GM21529 (cell line): Measurements from ENCODE around the gene RBMX.
"Not testable (repeated sequence)": the region's sequence is repeated elsewhere in the genome, so short reads cannot be mapped to it uniquely, and the experiment has no call there.

Experiments used
- ATAC-seq: cut with Tn5 transposase; IDR thresholded peaks from one replicate; pipeline ENCODE4 v1.9.1; 2021; ENCODE audit not compliant: unreplicated experiment

RBMX gene

DNA sequence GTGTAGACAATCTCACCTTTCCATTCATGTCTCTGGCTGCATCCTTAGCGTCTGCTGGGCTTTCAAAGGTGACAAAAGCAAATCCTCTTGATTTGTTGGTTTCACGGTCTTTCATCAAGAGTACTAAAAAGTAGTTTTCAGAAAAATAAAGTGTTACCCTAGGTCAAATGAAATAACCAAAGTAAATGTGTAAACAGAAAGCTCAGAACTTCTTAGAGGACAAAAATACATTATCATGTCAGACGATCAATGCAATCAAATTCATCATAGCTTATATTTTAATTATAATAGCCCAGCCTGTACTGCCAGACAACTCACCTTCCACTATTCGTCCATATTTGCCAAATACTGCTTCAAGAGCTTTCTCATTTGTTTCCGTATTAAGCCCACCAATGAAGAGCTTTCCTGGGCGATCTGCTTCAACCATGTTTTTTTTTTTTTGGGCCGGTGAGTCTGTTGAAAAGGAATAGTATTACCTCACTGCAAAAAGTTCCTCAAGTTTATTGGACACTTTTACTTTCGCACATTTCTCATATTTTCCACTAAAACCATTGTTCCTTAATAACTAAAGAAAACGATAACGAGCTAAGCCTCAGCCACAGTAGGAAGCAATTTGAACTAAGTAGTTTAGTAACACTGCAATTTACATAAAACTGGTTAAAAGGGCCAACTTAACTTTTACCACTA lies 1.4 kb downstream of the RBMX start:
- no peak for ATAC-seq

GRCh38 chrX:136878423-136878822 lies 2.1 kb downstream of the RBMX start:
- ATAC-seq: no peak

DNA sequence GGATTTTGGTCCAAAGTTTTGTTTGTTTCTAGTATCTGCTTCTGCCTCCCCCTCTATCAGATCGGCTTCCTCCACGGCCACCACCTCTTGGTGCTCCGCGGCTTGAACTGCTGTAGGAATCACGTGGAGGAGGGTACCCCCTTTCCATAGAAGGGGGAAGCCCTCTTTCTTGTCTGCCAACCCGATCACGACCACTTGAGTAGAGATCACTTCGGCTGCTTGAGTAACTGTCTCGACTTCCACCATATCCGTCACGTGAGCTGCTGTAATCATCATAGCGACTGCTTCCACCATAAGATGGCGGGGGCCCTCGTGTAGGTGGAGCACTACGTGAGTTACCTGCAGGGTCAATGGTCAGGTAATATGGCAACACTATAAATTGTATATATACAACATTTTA lies 6.4 kb downstream of the RBMX start:
- ATAC-seq: not testable (repeated sequence)

DNA sequence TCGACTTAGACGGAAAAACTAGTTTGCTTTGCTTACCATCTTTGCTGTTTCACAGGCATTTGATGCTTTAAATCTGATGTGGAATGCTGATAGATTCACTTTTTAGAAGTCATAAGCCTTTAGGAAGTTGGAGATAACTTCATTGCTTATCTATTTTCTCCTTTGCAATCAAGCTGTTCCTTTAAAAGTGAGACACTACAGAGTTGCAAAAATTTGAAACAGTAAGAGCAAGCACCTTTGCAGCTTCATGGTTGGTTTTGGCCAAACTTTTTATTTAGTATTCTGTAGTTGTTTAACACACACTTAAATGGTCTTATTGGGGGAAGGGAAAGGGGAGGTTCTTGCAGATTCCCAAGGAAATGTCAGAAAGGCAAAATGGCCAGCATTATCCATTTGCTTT lies 7.3 kb downstream of the RBMX start:
- ATAC-seq: not testable (repeated sequence)

- ATAC-seq: no peak
Measured at GRCh38 chrX:136872091-136872700, 8.3 kb downstream of the RBMX start.

DNA sequence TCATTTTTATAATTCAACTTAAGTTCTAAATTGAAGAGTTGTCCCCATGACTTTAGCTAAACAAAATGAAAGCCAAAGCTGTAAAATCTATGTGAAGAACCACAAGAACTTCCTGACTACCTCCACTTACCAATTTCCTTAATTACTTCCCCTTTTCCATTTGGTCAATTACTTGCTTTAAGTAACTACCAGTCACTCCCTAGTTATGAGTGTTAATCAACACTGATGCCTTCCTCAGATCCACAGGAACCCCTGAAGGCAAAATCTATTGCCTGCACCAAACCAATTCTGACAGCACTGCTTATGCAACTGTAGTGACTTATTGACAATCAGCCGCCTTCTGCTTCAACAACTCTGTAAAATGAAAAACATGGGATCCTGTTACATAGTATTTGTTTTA lies 10.5 kb downstream of the RBMX start:
- no peak for ATAC-seq

DNA sequence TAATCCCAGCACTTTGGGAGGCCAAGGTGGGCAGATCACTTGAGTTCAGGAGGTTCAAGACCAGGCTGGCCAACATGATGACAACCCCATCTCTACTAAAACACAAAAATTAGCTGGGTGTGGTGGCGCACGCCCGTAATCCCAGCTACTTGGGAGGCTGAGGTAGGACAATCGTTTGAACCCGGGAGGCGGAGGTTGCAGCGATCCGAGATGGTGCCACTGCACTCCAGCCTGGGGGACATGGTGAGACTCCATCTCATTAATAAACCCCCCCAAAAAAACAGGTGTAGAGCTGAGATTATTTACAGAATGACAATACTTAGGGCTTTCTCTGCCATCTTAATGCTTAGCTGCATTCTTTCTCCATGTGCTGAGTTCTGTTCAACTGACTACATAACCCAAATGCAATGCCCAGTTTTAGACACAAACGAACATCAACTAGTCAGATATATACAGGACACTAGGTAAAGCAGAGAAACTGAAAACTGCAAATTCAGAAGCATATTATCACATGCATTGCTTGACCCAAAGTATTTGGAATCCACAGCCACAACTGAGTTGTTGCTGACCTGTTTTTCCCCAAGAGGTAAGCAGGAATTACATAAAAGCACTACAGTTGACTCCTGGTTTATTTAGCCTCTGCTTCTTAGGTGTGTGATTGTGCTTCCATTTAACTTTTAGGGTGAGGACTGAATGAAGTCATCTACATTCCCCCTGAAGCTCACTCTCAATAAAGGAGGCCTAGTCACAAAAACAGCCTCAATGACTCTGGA lies 12.1 kb downstream of the RBMX start:
- no peak for ATAC-seq

DNA sequence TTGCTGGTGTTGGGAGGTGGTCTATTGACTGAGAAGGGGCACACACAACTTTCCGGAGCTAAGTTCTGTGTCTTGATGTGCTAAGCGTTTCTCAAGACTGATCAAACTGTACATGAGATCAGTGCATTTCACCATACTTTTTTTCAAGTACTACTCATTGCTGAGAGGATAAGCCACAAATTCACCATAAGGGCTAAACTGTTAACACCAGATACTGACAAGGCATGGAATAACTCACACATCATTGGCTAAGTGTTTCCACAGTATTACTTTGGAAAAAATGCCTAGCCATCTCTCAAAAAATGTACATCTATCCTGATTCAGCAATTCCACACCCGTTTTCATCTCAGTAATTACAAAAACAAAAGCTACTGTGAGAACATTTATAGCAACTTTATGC lies 13.0 kb downstream of the RBMX start:
- ATAC-seq: no peak

- no peak for ATAC-seq
Measured at GRCh38 chrX:136867096-136867491, 13.4 kb downstream of the RBMX start.

DNA sequence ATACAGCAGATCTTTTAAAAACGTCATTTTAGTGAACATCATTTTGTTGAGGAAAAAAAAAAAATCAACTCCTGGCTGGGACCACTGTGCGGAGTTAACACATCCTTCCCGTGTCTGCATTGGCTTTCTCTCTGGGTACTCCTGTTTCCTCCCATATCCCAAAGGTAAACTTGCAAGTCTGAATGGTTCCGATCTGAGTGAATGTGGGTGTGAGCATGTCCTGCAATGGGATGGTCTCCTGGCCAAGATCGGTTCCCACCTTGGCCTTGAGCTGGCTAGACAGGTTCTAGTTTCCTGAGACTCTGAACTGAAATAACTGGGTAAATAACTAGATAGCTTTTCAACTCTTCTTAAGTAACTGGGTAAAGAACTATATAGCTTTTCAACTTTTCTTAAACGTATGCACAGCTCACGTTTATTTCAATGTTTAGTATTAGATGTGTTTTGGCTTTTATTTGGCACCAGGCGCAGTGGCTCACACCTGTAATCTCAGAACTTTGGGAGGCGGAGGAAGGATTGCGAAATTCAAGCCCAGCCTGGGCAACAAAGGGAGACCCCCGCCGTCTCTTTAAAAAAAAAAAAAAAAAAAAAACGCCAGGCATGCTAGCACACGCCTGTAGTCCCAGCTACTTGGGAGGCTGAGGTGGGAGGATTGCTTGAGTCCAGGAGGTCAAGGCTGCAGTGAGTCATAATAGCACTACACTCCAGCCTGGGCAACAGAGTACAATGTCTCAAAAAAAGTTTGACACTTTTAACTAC lies 14.0 kb downstream of the RBMX start:
- no peak for ATAC-seq

DNA sequence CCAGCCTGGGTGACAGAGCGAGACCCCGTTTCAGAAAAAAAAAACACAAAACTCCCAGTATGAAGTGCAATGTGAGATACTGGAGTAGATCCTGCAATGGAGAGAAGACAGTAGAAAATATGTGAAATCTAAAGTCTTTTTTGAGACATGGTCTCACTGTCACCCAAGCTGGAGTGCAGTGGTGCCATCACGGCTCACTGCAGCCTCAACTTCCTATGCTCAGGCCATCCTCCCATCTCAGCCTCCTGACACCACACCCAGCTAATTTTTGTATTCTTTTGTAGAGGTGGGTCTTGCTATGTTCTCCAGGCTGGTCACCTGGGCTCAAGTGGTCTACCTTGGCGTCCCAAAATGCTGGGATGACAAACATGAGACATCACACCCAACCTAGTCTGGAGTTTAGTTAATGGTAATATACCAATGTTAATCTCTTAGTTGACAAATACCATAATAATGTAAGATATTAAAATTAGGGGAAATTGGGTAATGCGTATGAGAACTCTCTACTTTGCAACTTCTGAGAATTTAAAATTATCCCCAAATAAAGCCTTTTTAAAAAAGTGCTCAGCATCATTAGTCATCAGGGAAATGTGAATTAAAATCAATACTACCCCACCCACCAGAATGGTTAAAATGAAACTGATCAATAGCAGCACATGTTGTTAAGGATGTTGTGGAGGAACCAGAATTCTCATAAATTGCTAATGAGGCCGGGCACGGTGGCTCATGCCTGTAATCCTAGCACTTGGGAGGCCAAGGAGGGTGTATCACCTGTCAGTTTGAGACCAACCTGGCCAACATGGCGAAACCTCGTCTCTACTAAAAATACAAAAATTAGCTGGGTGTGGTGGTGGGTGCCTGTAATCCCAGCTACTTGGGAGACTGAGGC lies 15.0 kb downstream of the RBMX start:
- no peak for ATAC-seq

- ATAC-seq: no peak
Measured at GRCh38 chrX:136863826-136864225, 16.7 kb downstream of the RBMX start.

DNA sequence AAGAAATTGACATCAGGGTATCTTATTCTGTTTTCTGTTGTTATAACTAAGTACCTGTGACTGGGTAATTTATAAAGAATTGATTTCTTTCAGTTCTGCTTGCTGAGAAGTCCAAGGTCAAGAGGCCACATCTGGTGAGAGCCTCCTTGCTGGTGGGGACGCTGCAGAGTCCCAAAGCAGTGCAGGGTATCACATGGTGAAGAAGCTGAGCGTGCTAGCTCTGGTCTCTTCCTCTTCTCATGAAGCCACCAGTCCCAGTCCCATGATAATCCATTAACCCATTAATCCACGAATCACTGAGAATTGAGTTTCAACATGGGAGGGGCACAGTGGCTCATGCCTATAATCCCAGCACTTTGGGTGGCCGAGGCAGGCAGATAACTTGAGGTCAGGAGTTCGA lies 18.0 kb downstream of the RBMX start:
- ATAC-seq: no peak

GRCh38 chrX:136861877-136862276 lies 18.6 kb downstream of the RBMX start:
- ATAC-seq: no peak

DNA sequence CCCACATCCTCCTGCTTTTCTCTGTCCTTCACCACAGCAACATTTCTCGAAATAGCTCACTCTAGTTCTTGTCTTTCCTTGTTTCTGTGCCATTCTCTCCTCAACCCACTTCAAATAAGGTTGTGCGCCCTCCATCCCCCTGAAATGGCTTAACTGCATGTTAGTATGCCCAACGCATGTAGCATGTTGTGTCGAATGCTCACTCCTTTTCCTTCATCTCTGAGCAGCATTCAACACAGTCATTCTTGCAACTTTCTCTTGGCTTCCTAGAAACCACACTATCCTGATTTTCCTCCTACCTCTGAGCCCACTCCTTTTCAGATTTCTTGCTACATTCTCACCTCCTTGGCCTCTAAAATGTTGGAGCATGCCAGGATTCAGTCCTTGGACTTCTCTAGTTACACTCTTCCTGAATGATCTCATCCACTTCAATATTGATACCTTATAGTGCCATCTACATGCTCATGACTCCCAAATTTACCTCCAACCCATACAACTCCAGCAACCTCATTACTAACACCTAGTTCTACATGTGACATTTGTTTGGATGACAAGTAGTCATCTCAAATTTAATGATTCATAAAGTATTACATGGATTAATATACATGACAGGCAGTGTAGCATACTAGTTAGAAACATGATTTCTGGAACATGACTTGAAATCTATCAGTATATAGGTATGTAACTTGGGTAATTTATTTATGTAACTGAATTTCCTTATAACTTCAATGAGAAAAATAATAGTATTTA lies 22.3 kb downstream of the RBMX start:
- no peak for ATAC-seq

DNA sequence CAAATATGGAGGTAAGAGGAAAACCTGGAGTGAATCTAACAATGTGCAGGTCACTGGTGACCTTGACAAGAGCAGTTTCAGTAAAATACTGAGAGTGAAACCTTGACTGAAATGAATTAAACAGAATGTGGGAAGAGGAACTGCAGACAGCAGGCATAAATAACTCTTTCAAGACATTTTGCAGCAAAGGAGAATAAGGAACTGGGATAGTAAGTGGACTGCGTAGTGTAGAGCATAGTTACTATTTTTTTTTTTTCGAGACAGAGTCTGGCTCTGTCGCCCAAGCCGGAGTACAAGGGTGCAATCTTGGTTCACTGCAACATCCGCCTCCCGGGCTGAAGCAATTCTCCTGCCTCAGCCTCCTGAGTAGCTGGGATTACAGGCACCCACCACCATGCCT lies 24.0 kb downstream of the RBMX start:
- peak; percentile 88 for ATAC-seq

- peak; percentile 22 for ATAC-seq
Measured at GRCh38 chrX:136856050-136856449, 24.5 kb downstream of the RBMX start.

DNA sequence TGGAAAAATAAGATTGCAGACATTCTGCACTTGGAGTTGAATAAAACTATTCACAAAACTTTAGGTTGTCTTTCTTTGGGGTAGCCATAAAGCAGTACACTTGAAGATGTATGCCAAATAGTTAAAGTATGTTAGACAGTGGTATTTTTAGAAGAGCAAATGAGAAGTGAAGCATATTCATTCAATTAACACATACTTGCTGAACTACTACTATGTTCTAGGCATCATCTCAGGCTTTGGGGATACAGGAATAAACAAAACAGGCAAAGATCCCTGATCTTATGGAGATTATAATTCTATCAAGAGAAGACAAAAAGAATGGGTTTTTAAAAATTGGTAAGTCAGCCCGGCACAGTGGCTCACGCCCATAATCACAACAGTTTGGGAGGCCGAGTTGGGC lies 29.0 kb downstream of the RBMX start:
- ATAC-seq: no peak

- no peak for ATAC-seq
Measured at GRCh38 chrX:136850441-136851175, 29.9 kb downstream of the RBMX start.
